A673 (cell line): ENCODE data around the gene KCND3.

Source experiments
- CTCF ChIP-seq: fragments of 300-800, 200-600 bp; sonication (generic); conservative IDR thresholded peaks from 2 replicates; pipeline ENCODE4 v1.5.1; 2017; ENCODE audit warnings: low read depth, mild to moderate bottlenecking, antibody characterized with exemption, low read length, moderate library complexity, mixed read lengths
- EZH2 ChIP-seq: fragments of 200-600 bp; sonication (generic); IDR thresholded peaks from 2 replicates; pipeline ENCODE4 v1.6.1; 2017; ENCODE audit warnings: borderline replicate concordance, low read depth, mild to moderate bottlenecking, mixed read lengths, antibody characterized with exemption, low read length; ENCODE audit not compliant: poor library complexity, severe bottlenecking

- TF ChIP-seq CTCF (no peak), EZH2 (no peak)
Measured at GRCh38 chr1:111987502-111987901, 2.0 kb downstream of the KCND3 start.
